ENCODE data around the gene PCDHGC4.

Gene PCDHGC4

GRCh38 chr5:141494761-141495452 is 10.1 kb downstream of the PCDHGC4 start (continued):
- TF ChIP-seq, protein P1, sequence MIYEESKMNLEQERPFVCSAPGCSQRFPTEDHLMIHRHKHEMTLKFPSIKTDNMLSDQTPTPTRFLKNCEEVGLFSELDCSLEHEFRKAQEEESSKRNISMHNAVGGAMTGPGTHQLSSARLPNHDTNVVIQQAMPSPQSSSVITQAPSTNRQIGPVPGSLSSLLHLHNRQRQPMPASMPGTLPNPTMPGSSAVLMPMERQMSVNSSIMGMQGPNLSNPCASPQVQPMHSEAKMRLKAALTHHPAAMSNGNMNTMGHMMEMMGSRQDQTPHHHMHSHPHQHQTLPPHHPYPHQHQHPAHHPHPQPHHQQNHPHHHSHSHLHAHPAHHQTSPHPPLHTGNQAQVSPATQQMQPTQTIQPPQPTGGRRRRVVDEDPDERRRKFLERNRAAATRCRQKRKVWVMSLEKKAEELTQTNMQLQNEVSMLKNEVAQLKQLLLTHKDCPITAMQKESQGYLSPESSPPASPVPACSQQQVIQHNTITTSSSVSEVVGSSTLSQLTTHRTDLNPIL (CRISPR knock-in tag; IDR thresholded peaks at IDR 0.05; ENCODE audit: low read depth) = no peak
- TF ChIP-seq BACH2 (CRISPR knock-in tag; IDR thresholded peaks at IDR 0.05; ENCODE audit: borderline replicate concordance) = no peak
- no peak for TF ChIP-seq CSRNP3 (CRISPR knock-in tag; IDR thresholded peaks at IDR 0.05)
- no peak for TF ChIP-seq ZNF565 (CRISPR knock-in tag; conservative IDR thresholded peaks at IDR 0.05; ENCODE audit: low read depth)
- TF ChIP-seq SNAI2 (CRISPR knock-in tag; IDR thresholded peaks at IDR 0.05) = no peak
- no peak for TF ChIP-seq ZFP30 (CRISPR knock-in tag; IDR thresholded peaks at IDR 0.05)
- TF ChIP-seq RARB (CRISPR knock-in tag; IDR thresholded peaks at IDR 0.05) = no peak
- TF ChIP-seq ZNF8 (CRISPR knock-in tag; IDR thresholded peaks at IDR 0.05) = no peak

DNA sequence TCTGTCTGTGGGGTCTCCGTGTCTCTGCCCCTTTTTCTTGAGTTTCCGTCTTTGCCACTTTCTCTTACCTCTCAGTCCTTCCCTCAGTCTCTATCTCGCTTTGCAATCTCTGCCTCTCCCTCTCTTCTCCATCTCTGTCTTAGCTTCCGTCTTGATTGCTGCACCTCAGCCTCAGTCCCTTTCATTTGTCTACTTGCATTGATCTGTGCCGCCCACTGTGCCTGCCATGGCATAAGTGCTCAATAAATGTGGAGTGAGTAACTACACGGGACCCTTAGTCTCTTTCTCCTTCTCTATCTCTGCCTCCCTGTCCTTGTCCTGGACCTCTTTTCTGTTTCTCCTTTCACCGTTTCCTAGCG is 10.6 kb downstream of the PCDHGC4 start:
- no peak for ATAC-seq
- TF ChIP-seq, protein P1 (CRISPR knock-in tag; IDR thresholded peaks at IDR 0.05; ENCODE audit: low read depth) = no peak
- no peak for TF ChIP-seq CSDC2 (CRISPR knock-in tag; IDR thresholded peaks at IDR 0.05)
- TF ChIP-seq ZNF8 (CRISPR knock-in tag; IDR thresholded peaks at IDR 0.05) = no peak
- no peak for TF ChIP-seq ARNTL (CRISPR knock-in tag; IDR thresholded peaks at IDR 0.05; ENCODE audit: borderline replicate concordance, low read depth)
- no peak for TF ChIP-seq ESRRG (CRISPR knock-in tag; IDR thresholded peaks at IDR 0.05)
- no peak for TF ChIP-seq TSHZ2 (CRISPR knock-in tag; IDR thresholded peaks at IDR 0.05)
- TF ChIP-seq ZFP30 (CRISPR knock-in tag; IDR thresholded peaks at IDR 0.05) = no peak
- TF ChIP-seq OSR1 (CRISPR knock-in tag; IDR thresholded peaks at IDR 0.05) = no peak
- no peak for TF ChIP-seq ISL1 (CRISPR knock-in tag; IDR thresholded peaks at IDR 0.05)
- no peak for TF ChIP-seq POU6F1 (CRISPR knock-in tag; IDR thresholded peaks at IDR 0.05; ENCODE audit: borderline replicate concordance, low read depth)
- TF ChIP-seq GLIS3 (CRISPR knock-in tag; IDR thresholded peaks at IDR 0.05) = no peak
- TF ChIP-seq TOX (CRISPR knock-in tag; IDR thresholded peaks at IDR 0.05; ENCODE audit: borderline replicate concordance) = no peak
- TF ChIP-seq ZNF565 (CRISPR knock-in tag; conservative IDR thresholded peaks at IDR 0.05; ENCODE audit: low read depth) = no peak
- TF ChIP-seq BACH2 (CRISPR knock-in tag; IDR thresholded peaks at IDR 0.05; ENCODE audit: borderline replicate concordance) = no peak
- TF ChIP-seq TCF4 (CRISPR knock-in tag; IDR thresholded peaks at IDR 0.05; ENCODE audit: borderline replicate concordance) = no peak
- no peak for TF ChIP-seq CSRNP3 (CRISPR knock-in tag; IDR thresholded peaks at IDR 0.05)
- no peak for TF ChIP-seq ZFP3 (CRISPR knock-in tag; IDR thresholded peaks at IDR 0.05)
- TF ChIP-seq SNAI2 (CRISPR knock-in tag; IDR thresholded peaks at IDR 0.05) = no peak
- TF ChIP-seq ZC3H10 (CRISPR knock-in tag; IDR thresholded peaks at IDR 0.05) = no peak
- no peak for TF ChIP-seq PATZ1 (CRISPR knock-in tag; IDR thresholded peaks at IDR 0.05; ENCODE audit: borderline replicate concordance)

Data from SK-N-SH treated with all-trans-retinoic acid at 6 μM for 48 hours (cell line).